HEK293T (cell line): ENCODE measurements around the gene PBX1.

Experiments used
- CTCF ChIA-PET: fragments of 350-600 bp; formaldehyde crosslinking; extraction: SDS; loops from one replicate; lab custom pipeline; 2021; ENCODE audit warnings: antibody characterized with exemption, inconsistent platforms; lab: Yijun Ruan, JAX
- POLR2A ChIA-PET: fragments of 350-600 bp; formaldehyde crosslinking; extraction: SDS; loops from one replicate; lab custom pipeline; 2020; ENCODE audit warnings: antibody characterized with exemption, inconsistent platforms; lab: Yijun Ruan, JAX
- DNase-seq: peaks from one replicate; pipeline ENCODE4 v3.0.0; 2012; ENCODE audit warnings: mixed read lengths; ENCODE audit errors: extremely low spot score
- ARNT ChIP-seq: fragments of 450-650 bp; IDR thresholded peaks from 2 replicates; pipeline ENCODE4 v1.6.1; 2017; ENCODE audit warnings: mild to moderate bottlenecking
- BHLHE40 ChIP-seq: fragments of 450-650 bp; IDR thresholded peaks from 2 replicates; pipeline ENCODE4 v1.6.1; 2016; ENCODE audit warnings: mild to moderate bottlenecking, moderate library complexity, borderline replicate concordance
- CTBP1 ChIP-seq: fragments of 450-650 bp; IDR thresholded peaks from 2 replicates; pipeline ENCODE4 v1.6.1; 2016; ENCODE audit warnings: borderline replicate concordance
- ELF4 ChIP-seq: fragments of 450-650 bp; IDR thresholded peaks from 2 replicates; pipeline ENCODE4 v1.6.1; 2017; ENCODE audit warnings: antibody characterized with exemption
- FOXA1 ChIP-seq: fragments of 450-650 bp; IDR thresholded peaks from 2 replicates; pipeline ENCODE4 v1.6.1; 2016; ENCODE audit warnings: mild to moderate bottlenecking
- FOXK2 ChIP-seq: fragments of 450-650 bp; IDR thresholded peaks from 2 replicates; pipeline ENCODE4 v1.6.1; 2016; ENCODE audit warnings: mild to moderate bottlenecking
- FOXM1 ChIP-seq: fragments of 450-650 bp; IDR thresholded peaks from 2 replicates; pipeline ENCODE4 v1.6.1; 2017; ENCODE audit warnings: mild to moderate bottlenecking, borderline replicate concordance
- HDGF ChIP-seq: fragments of 450-650 bp; IDR thresholded peaks from 2 replicates; pipeline ENCODE4 v1.6.1; 2017; ENCODE audit warnings: antibody characterized with exemption, borderline replicate concordance
- L3MBTL2 ChIP-seq: fragments of 450-650 bp; conservative IDR thresholded peaks from 2 replicates; pipeline ENCODE4 v1.6.1; 2016; ENCODE audit warnings: mild to moderate bottlenecking
- LEF1 ChIP-seq: fragments of 450-650 bp; IDR thresholded peaks from 2 replicates; pipeline ENCODE4 v1.6.1; 2017; ENCODE audit warnings: mild to moderate bottlenecking, borderline replicate concordance
- NFRKB ChIP-seq: fragments of 450-650 bp; IDR thresholded peaks from 2 replicates; pipeline ENCODE4 v1.6.1; 2016; ENCODE audit warnings: mild to moderate bottlenecking, moderate library complexity
- SP1 ChIP-seq: fragments of 450-650 bp; IDR thresholded peaks from 2 replicates; pipeline ENCODE4 v1.6.1; 2017
- SUZ12 ChIP-seq: fragments of 450-650 bp; IDR thresholded peaks from 2 replicates; pipeline ENCODE4 v1.6.1; 2016; ENCODE audit warnings: mild to moderate bottlenecking
- TARDBP ChIP-seq: fragments of 450-650 bp; IDR thresholded peaks from 2 replicates; pipeline ENCODE4 v1.6.1; 2016
- ZNF384 ChIP-seq: fragments of 450-650 bp; IDR thresholded peaks from 2 replicates; pipeline ENCODE4 v1.6.1; 2016
- TF ChIP-seq, protein P1 (sequence below): fragments of 450-650 bp; IDR thresholded peaks from 2 replicates; pipeline ENCODE4 v1.6.1; 2016

Gene PBX1

DNA sequence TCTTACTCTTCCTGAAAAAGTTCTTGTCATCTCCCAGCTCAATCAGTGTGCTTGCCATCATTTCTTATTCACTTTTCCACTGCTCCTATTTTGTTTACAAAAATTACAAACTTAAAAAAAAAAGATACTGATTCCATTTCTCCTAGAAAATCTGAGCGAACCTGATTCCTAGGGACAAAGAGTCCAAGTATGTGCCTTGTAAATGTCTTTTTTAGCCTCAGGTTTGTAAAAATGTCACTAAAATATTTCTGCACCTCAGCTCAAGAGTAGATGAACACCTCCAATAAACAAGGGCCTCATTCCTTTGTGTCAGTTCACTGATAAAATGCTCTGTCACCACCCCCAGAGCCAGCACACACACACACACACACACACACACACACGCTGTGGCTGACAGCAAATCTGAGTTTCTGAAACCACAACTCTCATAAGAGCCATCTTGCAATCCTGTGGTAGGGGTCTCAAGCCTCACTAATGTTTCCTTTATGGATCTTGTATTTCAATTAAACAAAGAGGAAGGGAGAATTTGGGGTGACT lies 299.2 kb downstream of the PBX1 start:
- no peak for DNase-seq
- ChIA-PET CTCF (no interaction called here), POLR2A (no interaction called here)
- TF ChIP-seq SUZ12 (no peak), LEF1 (no peak), FOXK2 (no peak), ARNT (no peak), HDGF (no peak), TARDBP (no peak), L3MBTL2 (no peak), SP1 (no peak), NFRKB (no peak), ZNF384 (no peak), FOXM1 (no peak), BHLHE40 (no peak)
- TF ChIP-seq, protein P1, sequence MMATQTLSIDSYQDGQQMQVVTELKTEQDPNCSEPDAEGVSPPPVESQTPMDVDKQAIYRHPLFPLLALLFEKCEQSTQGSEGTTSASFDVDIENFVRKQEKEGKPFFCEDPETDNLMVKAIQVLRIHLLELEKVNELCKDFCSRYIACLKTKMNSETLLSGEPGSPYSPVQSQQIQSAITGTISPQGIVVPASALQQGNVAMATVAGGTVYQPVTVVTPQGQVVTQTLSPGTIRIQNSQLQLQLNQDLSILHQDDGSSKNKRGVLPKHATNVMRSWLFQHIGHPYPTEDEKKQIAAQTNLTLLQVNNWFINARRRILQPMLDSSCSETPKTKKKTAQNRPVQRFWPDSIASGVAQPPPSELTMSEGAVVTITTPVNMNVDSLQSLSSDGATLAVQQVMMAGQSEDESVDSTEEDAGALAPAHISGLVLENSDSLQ = no peak

DNA sequence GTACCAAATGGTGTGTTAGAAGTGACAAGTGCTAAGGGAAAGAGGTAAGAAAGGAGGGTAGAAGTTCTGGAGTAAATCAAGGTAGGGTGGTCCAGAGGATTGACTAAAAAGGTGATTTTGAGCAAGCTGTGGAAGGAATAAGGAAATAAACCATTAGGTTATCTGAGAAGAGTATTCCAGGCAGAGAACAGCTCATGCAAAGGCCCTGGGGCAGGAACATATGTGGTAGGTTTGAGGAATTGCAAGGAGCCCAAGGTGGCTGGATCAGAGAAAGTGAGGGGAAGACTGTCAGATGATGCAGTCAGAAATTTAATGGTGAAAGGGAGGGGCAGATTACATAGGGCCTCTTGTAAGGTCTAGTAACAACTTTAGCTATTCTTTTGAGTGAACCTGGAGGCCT lies 302.6 kb downstream of the PBX1 start:
- DNase-seq = no peak
- TF ChIP-seq FOXM1 = no peak
- ChIA-PET CTCF (no interaction called here), POLR2A (no interaction called here)

DNA sequence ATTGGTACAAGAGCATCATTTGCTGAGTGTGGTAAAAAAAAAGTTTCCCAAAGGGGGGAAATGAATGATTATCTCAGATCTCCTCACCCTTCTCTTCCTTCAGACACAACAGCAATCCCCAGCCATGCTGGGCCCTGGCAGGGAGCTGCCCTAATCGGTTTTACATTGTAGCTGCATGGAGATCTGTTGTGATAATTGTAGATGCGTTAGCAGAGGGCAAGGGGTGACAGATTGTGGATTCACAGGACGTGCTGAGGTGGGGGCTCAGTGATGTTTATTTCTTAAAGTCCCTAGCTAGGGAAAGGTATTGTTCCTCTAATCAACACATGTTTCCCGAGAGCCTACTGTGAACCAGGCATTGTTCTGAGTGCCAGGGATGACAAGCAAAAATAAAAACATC lies 304.1 kb downstream of the PBX1 start:
- ChIA-PET POLR2A (no interaction called here), CTCF (no interaction called here)
- no peak for DNase-seq
- TF ChIP-seq CTBP1 (no peak), BHLHE40 (no peak), FOXM1 (no peak), NFRKB (no peak), LEF1 (no peak), SUZ12 (no peak), TARDBP (no peak), FOXK2 (no peak), ZNF384 (no peak)
- TF ChIP-seq, protein P1 = no peak

DNA sequence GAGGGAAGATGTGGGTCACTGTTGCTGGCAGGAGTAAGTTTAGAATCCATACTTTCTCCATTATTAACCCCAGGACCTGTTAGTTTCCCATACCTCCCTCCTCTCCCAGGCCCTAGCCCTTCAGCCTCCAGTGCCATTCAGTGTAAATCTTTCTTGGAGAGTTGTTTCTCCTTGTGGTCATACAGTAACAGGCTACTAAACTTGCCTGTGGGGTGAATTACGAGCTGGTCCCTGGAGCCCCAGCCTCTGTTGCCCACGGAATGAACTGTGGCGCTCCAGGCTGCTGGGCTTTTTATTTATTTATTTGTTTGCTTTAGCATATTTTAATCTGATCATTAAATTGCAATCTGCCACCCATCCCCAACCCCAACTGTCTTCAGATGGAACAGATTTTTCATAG lies 305.2 kb downstream of the PBX1 start:
- CTCF ChIA-PET = no interaction called here
- no peak for DNase-seq
- POLR2A ChIA-PET = no interaction called here
- TF ChIP-seq ARNT (no peak), L3MBTL2 (no peak), LEF1 (no peak), FOXM1 (no peak), FOXA1 (no peak), TARDBP (no peak), SUZ12 (no peak), CTBP1 (no peak), ZNF384 (no peak), NFRKB (no peak), HDGF (no peak), SP1 (no peak)
- TF ChIP-seq, protein P1 = no peak

DNA sequence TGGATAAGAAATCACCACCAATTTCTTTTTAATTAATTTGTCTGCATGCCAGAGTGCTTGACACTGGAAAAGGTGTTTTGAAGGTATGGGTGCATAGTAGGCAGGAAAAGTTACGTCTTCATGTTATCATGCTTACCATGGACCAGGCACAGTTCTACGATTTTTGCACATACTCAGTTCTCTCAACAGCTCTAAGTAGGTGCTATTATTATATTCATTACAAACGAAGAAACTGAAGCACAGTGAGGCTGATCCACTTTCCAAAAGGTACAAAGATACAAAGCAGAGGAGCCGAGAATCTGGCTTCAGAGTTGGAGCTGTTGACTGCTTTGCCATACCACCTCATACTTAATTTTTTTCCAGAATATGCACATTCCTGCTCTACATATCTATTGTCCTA lies 306.4 kb downstream of the PBX1 start:
- TF ChIP-seq, protein P1 = no peak
- TF ChIP-seq BHLHE40 (no peak), FOXA1 (no peak), FOXM1 (no peak), SP1 (no peak), NFRKB (no peak), HDGF (no peak), L3MBTL2 (no peak), TARDBP (no peak), ARNT (no peak), CTBP1 (no peak), FOXK2 (no peak), LEF1 (no peak), SUZ12 (no peak), ELF4 (no peak), ZNF384 (no peak)
- POLR2A ChIA-PET = no interaction called here

DNA sequence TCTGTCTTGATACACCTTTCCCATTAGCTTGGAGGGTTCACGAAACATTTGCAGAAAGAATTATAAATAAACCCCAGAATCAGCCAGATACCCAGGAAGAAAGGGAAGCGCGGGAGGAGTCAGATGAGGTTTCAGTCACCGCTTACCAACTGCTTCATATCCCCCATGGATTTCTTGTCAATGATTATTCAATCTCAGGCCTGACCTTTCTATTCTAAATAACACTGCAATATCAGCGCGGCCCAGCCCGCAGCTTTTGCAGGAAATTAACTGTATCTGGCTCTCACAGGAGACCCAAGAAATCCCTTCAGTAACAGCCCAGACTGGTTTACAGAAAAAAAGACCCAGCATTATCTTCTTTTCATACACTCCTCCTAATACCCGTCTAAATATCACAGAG lies 308.6 kb downstream of the PBX1 start:
- CTCF ChIA-PET = interaction anchor here (0.5 to 0.6 kb wide), 2 partner anchors 204 to 277 kb away, joined by 3 to 6 read pairs; no protein-coding TSS in a partner anchor
- TF ChIP-seq ARNT (no peak), HDGF (no peak), L3MBTL2 (no peak), SUZ12 (no peak), FOXA1 (no peak)
- no peak for DNase-seq
- POLR2A ChIA-PET = no interaction called here

More for the DNA sequence above, 306.4 kb downstream of the PBX1 start:
- CTCF ChIA-PET = no interaction called here
- no peak for DNase-seq
